ENCODE measurements around the gene PRKAA1. TPM values are rescaled to one million over a fixed set of nuclear protein-coding genes. Genes with fewer than 3 reads are reported as not detected.

The PRKAA1 gene
- total RNA-seq, 1 donor from 2014 or later, result 57.1 TPM

DNA sequence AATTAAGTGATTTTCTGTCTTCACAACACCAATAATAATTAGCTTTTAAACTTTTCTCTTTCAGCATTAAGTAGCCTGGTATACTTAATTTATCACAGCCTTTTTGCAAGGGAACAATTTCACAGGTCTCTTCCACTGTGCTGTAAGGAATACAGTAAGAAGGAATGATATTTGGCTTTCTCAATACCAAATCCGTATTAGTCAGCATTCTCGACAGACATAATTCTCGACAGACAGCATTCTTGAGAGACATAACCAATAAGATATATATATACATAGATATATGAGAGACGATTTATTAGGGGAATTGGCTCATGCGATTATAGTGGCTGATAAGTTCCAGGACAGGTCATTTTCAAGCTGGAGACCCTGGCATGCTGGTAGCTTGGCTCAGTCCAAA lies 18.0 kb downstream of the PRKAA1 start:
- DNase-seq (ENCODE audit: low read depth), result no peak
- no peaks in the 10 kb centered on the region for H3K27me3 ChIP-seq (ENCODE audit: control insufficient read depth, insufficient read depth, low read length)
- no peaks in the 10 kb centered on the region for H3K36me3 ChIP-seq (ENCODE audit: control insufficient read depth, insufficient read depth, low read length)
- no peak overlapping the region for H3K4me3 ChIP-seq (ENCODE audit: low read depth, low read length)
- FAIRE-seq, result no peak
- TF ChIP-seq, protein P1, sequence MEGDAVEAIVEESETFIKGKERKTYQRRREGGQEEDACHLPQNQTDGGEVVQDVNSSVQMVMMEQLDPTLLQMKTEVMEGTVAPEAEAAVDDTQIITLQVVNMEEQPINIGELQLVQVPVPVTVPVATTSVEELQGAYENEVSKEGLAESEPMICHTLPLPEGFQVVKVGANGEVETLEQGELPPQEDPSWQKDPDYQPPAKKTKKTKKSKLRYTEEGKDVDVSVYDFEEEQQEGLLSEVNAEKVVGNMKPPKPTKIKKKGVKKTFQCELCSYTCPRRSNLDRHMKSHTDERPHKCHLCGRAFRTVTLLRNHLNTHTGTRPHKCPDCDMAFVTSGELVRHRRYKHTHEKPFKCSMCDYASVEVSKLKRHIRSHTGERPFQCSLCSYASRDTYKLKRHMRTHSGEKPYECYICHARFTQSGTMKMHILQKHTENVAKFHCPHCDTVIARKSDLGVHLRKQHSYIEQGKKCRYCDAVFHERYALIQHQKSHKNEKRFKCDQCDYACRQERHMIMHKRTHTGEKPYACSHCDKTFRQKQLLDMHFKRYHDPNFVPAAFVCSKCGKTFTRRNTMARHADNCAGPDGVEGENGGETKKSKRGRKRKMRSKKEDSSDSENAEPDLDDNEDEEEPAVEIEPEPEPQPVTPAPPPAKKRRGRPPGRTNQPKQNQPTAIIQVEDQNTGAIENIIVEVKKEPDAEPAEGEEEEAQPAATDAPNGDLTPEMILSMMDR (IDR thresholded peaks at IDR 0.05; ENCODE audit: insufficient read depth, low read length, severe bottlenecking), result no peak

DNA sequence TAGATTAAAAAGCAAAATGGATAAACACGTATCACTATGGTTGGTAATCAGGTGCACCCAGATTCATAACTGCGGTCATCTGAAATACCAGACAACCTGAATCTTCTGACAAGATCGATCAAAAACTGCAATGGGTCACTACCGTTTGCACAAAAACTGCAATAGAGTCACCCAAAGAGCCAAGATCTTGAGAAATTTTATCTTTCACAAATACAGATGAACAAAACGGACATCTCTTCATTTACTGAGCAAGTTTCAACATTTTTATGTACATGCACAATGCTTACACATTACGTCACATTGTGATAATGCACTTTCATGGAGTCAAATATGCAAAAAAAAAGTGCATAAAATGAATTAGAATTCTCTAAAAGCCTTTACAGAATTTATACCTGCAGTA lies 18.6 kb downstream of the PRKAA1 start:
- FAIRE-seq, result no peak
- TF ChIP-seq, protein P1 (IDR thresholded peaks at IDR 0.05; ENCODE audit: insufficient read depth, low read length, severe bottlenecking), result no peak
- no peak overlapping the region for H3K4me3 ChIP-seq (ENCODE audit: low read depth, low read length)
- no peaks in the 10 kb centered on the region for H3K36me3 ChIP-seq (ENCODE audit: control insufficient read depth, insufficient read depth, low read length)
- DNase-seq (ENCODE audit: low read depth), result no peak
- no peaks in the 10 kb centered on the region for H3K27me3 ChIP-seq (ENCODE audit: control insufficient read depth, insufficient read depth, low read length)

GRCh38 chr5:40778133-40778532 lies 20.0 kb downstream of the PRKAA1 start:
- DNase-seq (ENCODE audit: low read depth), result no peak
- TF ChIP-seq, protein P1 (IDR thresholded peaks at IDR 0.05; ENCODE audit: insufficient read depth, low read length, severe bottlenecking), result no peak
- Histone ChIP-seq H3K27me3 (ENCODE audit: control insufficient read depth, insufficient read depth, low read length) (no peaks in the 10 kb centered on the region), H3K4me3 (ENCODE audit: low read depth, low read length) (no peak overlapping the region), H3K36me3 (ENCODE audit: control insufficient read depth, insufficient read depth, low read length) (no peaks in the 10 kb centered on the region)
- no peak for FAIRE-seq

DNA sequence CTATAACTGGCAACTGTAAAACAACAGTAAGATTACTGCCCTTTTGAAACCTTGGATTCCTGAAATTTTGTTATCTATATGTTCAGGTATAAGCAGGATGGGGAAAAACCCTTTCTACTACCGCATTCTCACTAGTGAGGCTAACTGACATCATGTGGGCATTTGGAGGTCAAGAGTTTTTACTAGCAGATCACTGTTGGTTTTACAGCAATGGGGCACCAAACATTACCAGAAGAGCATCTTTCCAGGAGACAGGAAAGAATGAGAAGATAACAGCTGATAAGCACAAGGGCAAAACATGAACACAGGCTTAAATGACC lies 21.6 kb downstream of the PRKAA1 start:
- FAIRE-seq, result no peak
- Histone ChIP-seq H3K4me3 (ENCODE audit: low read depth, low read length) (no peak overlapping the region), H3K27me3 (ENCODE audit: control insufficient read depth, insufficient read depth, low read length) (no peaks in the 10 kb centered on the region), H3K36me3 (ENCODE audit: control insufficient read depth, insufficient read depth, low read length) (peaks cover 1% of the 10 kb centered on the region)
- TF ChIP-seq, protein P1 (IDR thresholded peaks at IDR 0.05; ENCODE audit: insufficient read depth, low read length, severe bottlenecking), result no peak
- DNase-seq (ENCODE audit: low read depth), result no peak

GRCh38 chr5:40775846-40776657 lies 22.1 kb downstream of the PRKAA1 start:
- TF ChIP-seq, protein P1 (IDR thresholded peaks at IDR 0.05; ENCODE audit: insufficient read depth, low read length, severe bottlenecking), result no peak
- no peak overlapping the region for H3K4me3 ChIP-seq (ENCODE audit: low read depth, low read length)
- no peaks in the 10 kb centered on the region for H3K27me3 ChIP-seq (ENCODE audit: control insufficient read depth, insufficient read depth, low read length)
- FAIRE-seq (no peak), DNase-seq (ENCODE audit: low read depth) (no peak)
- H3K36me3 ChIP-seq (ENCODE audit: control insufficient read depth, insufficient read depth, low read length), result peaks cover 1% of the 10 kb centered on the region
